K562 (cell line): ENCODE results near the gene MAB21L4. TPM values are rescaled to one million over a fixed set of nuclear protein-coding genes. Genes with fewer than 3 reads are reported as not detected.

ENCODE experiments used
- BHLHE40 ChIP-seq: IDR thresholded peaks from 2 replicates; pipeline ENCODE4 v1.6.1; 2011; ENCODE audit warnings: low read length, improper control_type of control experiment
- EHMT2 ChIP-seq: fragments of 450-650 bp; IDR thresholded peaks from 2 replicates; pipeline ENCODE4 v1.6.1; 2018; ENCODE audit warnings: antibody characterized with exemption
- ESRRB ChIP-seq: fragments of 250-450 bp; sonication (Bioruptor Pico); IDR thresholded peaks from 2 replicates; pipeline ENCODE4 v1.5.0; 2020; ENCODE audit warnings: mild to moderate bottlenecking, moderate library complexity, borderline replicate concordance
- REST ChIP-seq, 2 experiments: fragments of 450-650 bp; formaldehyde crosslinking in 1 of 2; IDR thresholded peaks; 2 replicates each; pipeline versions ENCODE4 v1.4.0 to v1.6.1; 2014 to 2020; ENCODE audit warnings: mild to moderate bottlenecking in 2 of 2, borderline replicate concordance in 1 of 2, low read depth in 1 of 2
- ZC3H11A ChIP-seq: IDR thresholded peaks from 2 replicates; pipeline ENCODE4 v1.6.1; 2012; ENCODE audit warnings: low read depth, low read length, improper control_type of control experiment
- polyA plus RNA-seq, 8 experiments: library from polyadenylated mRNA; depleted of rRNA in 4 of 8; stranded (reverse) in 5 of 8; unstranded in 3 of 8; fragments of >200 nt; fragmentation: Nextera tagmentation in 2 of 8; fragmentation: Illumina TruSeq in 1 of 8; extraction: Ambion mirVana in 2 of 8; extraction: Trizol in 1 of 8; gene quantifications; 2 replicates each; pipeline versions ENCODE4 v1.2.1 to v1.2.3, GENCODE V29; 2011 to 2014; ENCODE audit warnings: inconsistent platforms in 1 of 8, missing spikeins in 1 of 8
- total RNA-seq, 7 experiments: library from RNA; depleted of rRNA in 6 of 7; stranded (reverse); fragments of >200 nt in 6 of 7; fragmentation: Illumina TruSeq in 2 of 7; extraction: Trizol in 2 of 7; gene quantifications; 2 replicates each; pipeline versions ENCODE4 v1.2.1 to v1.2.3, GENCODE V29; 2011 to 2021; ENCODE audit warnings: low replicate concordance in 1 of 7

The MAB21L4 gene
- total and polyA plus RNA-seq, 9 of the 15 experiments (the other 6 are each of a cell fraction or from before 2014, with no cell fraction given), result 0.03 TPM; not detected in 8

- no peak for TF ChIP-seq ESRRB (CRISPR knock-in tag)
- no peak for TF ChIP-seq BHLHE40
- peak; percentile 91 for TF ChIP-seq REST (IDR thresholded peaks at IDR 0.05; ENCODE audit: borderline replicate concordance)
- TF ChIP-seq REST (CRISPR knock-in tag; IDR thresholded peaks at IDR 0.05; ENCODE audit: low read depth), result 0 out of 2 replicates have a peak, but pooled peaks have one; percentile 71
- TF ChIP-seq ZC3H11A, result no peak
- TF ChIP-seq EHMT2, result peak; percentile 55; the same call in 1 of the 2 replicates
- TF ChIP-seq, all 486 proteins: peak for 6
Observed at GRCh38 chr2:240840435-240841060, 55.4 kb downstream of the MAB21L4 start (continued).
